ENCODE measurements around the gene EFHB.

- peak; percentile 36 to 68 (median 48) for TF ChIP-seq CTCF (IDR thresholded peaks at IDR 0.05)
- no peak for TF ChIP-seq POLR2A (IDR thresholded peaks at IDR 0.05)
Measured at GRCh38 chr3:19885468-19885867, 48.5 kb downstream of the EFHB start.

Measured in heart left ventricle (tissue), 13 donors.